GM20000 (cell line): Measurements from ENCODE around the gene ERRFI1.
"Not testable (repeated sequence)": the region's sequence is repeated elsewhere in the genome, so short reads cannot be mapped to it uniquely, and the experiment has no call there.

Experiments
- DNase-seq: peaks from one replicate; pipeline ENCODE4 v3.0.0; 2012; ENCODE audit warnings: low spot score
- CTCF ChIP-seq: IDR thresholded peaks from 2 replicates; pipeline ENCODE4 v1.5.1; 2012; ENCODE audit warnings: mild to moderate bottlenecking, control low read depth; ENCODE audit errors: extremely low read depth, missing control alignments

Gene ERRFI1

GRCh38 chr1:8053878-8054567 is 27.9 kb upstream of the ERRFI1 start:
- no peak for TF ChIP-seq CTCF
- DNase-seq = no peak

GRCh38 chr1:8051650-8052049 is 25.5 kb upstream of the ERRFI1 start:
- no peak for DNase-seq
- no peak for TF ChIP-seq CTCF

GRCh38 chr1:8049229-8049628 is 23.1 kb upstream of the ERRFI1 start:
- DNase-seq = not testable (repeated sequence)

GRCh38 chr1:8047686-8048445 is 21.8 kb upstream of the ERRFI1 start:
- TF ChIP-seq CTCF = no peak
- no peak for DNase-seq

- DNase-seq = no peak
- no peak for TF ChIP-seq CTCF
Observed at GRCh38 chr1:8047112-8047511, 21.0 kb upstream of the ERRFI1 start.

GRCh38 chr1:8046391-8046790 is 20.3 kb upstream of the ERRFI1 start:
- no peak for DNase-seq
- no peak for TF ChIP-seq CTCF

GRCh38 chr1:8043621-8044020 is 17.5 kb upstream of the ERRFI1 start:
- no peak for DNase-seq
- TF ChIP-seq CTCF = no peak

GRCh38 chr1:8042134-8042533 is 16.0 kb upstream of the ERRFI1 start:
- no peak for DNase-seq
- TF ChIP-seq CTCF = no peak
